Measurements from ENCODE around the gene NAT14. TPM values are rescaled to one million over a fixed set of nuclear protein-coding genes. Genes with fewer than 3 reads are reported as not detected.
A peak's percentile ranks its signal among the peaks of the same experiment; 100 is the strongest.

The NAT14 gene
- total RNA-seq (2021) (71.9 to 87.7 TPM (median 74.8 TPM) in 3 replicates), Bru-seq, nascent RNA (percentile 72 among the genes with signal in this experiment)
- long read RNA-seq, experiment 1, transcript NAT14-201 (3 exons, 1,536 nt), result major isoform, 43 of 55 reads
- long read RNA-seq, experiment 1, partial matches to known transcripts, result 0 of 55 reads
- long read RNA-seq, experiment 1, other reads (novel, unspliced or antisense), result 9 of 55 reads
- long read RNA-seq, experiment 2, transcript NAT14-201 (3 exons, 1,536 nt), result major isoform, 47 of 73 reads
- long read RNA-seq, experiment 2, partial matches to known transcripts, result 21 of 73 reads
- long read RNA-seq, experiment 2, other reads (novel, unspliced or antisense), result 3 of 73 reads
- long read RNA-seq, experiment 3, partial matches to known transcripts, result 0 of 1 reads
- long read RNA-seq, experiment 3, other reads (novel, unspliced or antisense), result 1 of 1 reads

DNA sequence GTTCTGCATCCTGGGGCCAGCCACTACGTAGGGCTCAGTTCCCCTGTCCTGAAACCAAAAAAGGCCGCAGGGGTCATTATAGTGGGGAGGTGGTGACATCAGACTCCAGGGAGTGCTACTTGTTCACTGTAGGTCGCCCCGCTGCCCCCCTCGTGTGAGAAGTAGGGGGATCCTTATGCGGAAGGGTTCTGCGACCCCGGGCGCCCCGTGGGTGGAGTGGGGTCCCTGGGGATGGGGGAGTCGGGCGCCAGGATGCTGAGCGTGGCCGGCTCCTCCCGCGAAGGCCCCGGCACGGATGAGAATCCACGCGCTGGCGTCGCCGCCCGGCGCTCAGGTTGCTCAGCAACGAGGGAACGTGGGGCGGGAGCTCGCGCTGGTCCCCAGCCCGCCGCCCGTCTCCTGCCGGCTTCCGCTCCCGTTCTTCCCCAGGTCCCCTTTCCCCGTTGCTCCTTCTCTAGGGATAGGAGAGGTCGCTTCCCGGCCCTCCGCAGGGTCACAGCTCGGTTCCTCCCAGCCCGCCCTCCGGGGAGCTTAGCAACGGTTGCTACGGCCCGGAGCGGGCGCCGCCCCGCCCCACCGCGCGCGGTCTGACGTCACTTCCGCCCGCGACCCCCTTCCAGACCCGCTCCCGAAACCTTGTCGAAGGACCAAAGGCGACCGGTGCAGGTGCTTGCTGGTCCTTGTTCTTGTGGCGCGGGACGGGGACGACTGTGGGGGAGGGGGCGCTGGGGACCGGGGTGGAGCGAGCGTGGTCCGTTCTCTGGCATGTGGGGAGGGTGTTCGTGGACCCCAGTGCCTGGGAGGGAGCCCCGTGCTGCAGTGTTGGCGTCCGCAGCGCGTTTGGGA, at the start of gene NAT14:
Gene NAT14 (plus strand): TSS at position 596 of the 846 bp plus-strand sequence. CDS start 521 bp downstream, outside the sequence.
- ATAC-seq, result peak; percentile 58
- DNase-seq (ENCODE audit: low spot score), result peak; percentile 89
- ChIA-PET POLR2A (interaction anchor here (0.5 to 1.3 kb wide), 5 partner anchors 8 to 163 kb away, joined by 3 to 11 read pairs (median 3); partner anchors contain the start of gene ZNF628), CTCF (interaction anchor here (0.7 to 13.5 kb wide), 9 partner anchors 10 to 596 kb away, joined by 3 to 96 read pairs (median 4); partner anchors contain the start of genes FIZ1, ISOC2 and U2AF2)
- no peaks in the 10 kb centered on the region for H3K36me3 Mint-ChIP-seq
- H3K27ac Mint-ChIP-seq, result peak within 1 kb of the TSS; percentile 87
- H3K27me3 Mint-ChIP-seq (ENCODE audit: low read depth), result no peaks in the 10 kb centered on the region
- H3K4me3 Mint-ChIP-seq, result peak within 1 kb of the TSS; percentile 82
- H3K9me3 Mint-ChIP-seq, result no peaks in the 10 kb centered on the region
- peaks cover 23% of the 10 kb centered on the region for H3K4me1 Mint-ChIP-seq
- TF ChIP-seq MAX (CRISPR knock-in tag; IDR thresholded peaks at IDR 0.05), result peak; percentile 59; the same call in 1 of the 2 replicates
- 0 out of 2 replicates have a peak, but pooled peaks have one; percentile 45 for TF ChIP-seq CREB1 (CRISPR knock-in tag; IDR thresholded peaks at IDR 0.05)
- TF ChIP-seq KAT7 (CRISPR knock-in tag; IDR thresholded peaks at IDR 0.05; ENCODE audit: borderline replicate concordance), result peak; percentile 55; the same call in 1 of the 2 replicates
- TF ChIP-seq, protein P1, sequence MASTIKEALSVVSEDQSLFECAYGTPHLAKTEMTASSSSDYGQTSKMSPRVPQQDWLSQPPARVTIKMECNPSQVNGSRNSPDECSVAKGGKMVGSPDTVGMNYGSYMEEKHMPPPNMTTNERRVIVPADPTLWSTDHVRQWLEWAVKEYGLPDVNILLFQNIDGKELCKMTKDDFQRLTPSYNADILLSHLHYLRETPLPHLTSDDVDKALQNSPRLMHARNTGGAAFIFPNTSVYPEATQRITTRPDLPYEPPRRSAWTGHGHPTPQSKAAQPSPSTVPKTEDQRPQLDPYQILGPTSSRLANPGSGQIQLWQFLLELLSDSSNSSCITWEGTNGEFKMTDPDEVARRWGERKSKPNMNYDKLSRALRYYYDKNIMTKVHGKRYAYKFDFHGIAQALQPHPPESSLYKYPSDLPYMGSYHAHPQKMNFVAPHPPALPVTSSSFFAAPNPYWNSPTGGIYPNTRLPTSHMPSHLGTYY (CRISPR knock-in tag; IDR thresholded peaks at IDR 0.05), result peak; percentile 65; the same call in 1 of the 2 replicates
- TF ChIP-seq ATF1 (CRISPR knock-in tag; IDR thresholded peaks at IDR 0.05), result no peak
- TF ChIP-seq PRRX2 (CRISPR knock-in tag; IDR thresholded peaks at IDR 0.05), result 0 out of 2 replicates have a peak, but pooled peaks have one; percentile 74
- TF ChIP-seq ZNF317 (CRISPR knock-in tag; IDR thresholded peaks at IDR 0.05; ENCODE audit: borderline replicate concordance, low read depth), result no peak
- no peak for TF ChIP-seq ZNF512 (CRISPR knock-in tag; IDR thresholded peaks at IDR 0.05; ENCODE audit: borderline replicate concordance)
- no peak for TF ChIP-seq MXD4 (CRISPR knock-in tag; IDR thresholded peaks at IDR 0.05; ENCODE audit: borderline replicate concordance)
- TF ChIP-seq E2F5 (CRISPR knock-in tag; IDR thresholded peaks at IDR 0.05), result peak; percentile 30; the same call in 1 of the 2 replicates
- TF ChIP-seq JUN (CRISPR knock-in tag; IDR thresholded peaks at IDR 0.05), result 0 out of 2 replicates have a peak, but pooled peaks have one; percentile 50
- no peak for TF ChIP-seq USF1 (CRISPR knock-in tag; IDR thresholded peaks at IDR 0.05)
- no peak for TF ChIP-seq ZNF219 (CRISPR knock-in tag; IDR thresholded peaks at IDR 0.05; ENCODE audit: borderline replicate concordance)
- TF ChIP-seq EMX1 (CRISPR knock-in tag; IDR thresholded peaks at IDR 0.05), result peak; percentile 83; the same call in 1 of the 2 replicates
- TF ChIP-seq, protein P2, sequence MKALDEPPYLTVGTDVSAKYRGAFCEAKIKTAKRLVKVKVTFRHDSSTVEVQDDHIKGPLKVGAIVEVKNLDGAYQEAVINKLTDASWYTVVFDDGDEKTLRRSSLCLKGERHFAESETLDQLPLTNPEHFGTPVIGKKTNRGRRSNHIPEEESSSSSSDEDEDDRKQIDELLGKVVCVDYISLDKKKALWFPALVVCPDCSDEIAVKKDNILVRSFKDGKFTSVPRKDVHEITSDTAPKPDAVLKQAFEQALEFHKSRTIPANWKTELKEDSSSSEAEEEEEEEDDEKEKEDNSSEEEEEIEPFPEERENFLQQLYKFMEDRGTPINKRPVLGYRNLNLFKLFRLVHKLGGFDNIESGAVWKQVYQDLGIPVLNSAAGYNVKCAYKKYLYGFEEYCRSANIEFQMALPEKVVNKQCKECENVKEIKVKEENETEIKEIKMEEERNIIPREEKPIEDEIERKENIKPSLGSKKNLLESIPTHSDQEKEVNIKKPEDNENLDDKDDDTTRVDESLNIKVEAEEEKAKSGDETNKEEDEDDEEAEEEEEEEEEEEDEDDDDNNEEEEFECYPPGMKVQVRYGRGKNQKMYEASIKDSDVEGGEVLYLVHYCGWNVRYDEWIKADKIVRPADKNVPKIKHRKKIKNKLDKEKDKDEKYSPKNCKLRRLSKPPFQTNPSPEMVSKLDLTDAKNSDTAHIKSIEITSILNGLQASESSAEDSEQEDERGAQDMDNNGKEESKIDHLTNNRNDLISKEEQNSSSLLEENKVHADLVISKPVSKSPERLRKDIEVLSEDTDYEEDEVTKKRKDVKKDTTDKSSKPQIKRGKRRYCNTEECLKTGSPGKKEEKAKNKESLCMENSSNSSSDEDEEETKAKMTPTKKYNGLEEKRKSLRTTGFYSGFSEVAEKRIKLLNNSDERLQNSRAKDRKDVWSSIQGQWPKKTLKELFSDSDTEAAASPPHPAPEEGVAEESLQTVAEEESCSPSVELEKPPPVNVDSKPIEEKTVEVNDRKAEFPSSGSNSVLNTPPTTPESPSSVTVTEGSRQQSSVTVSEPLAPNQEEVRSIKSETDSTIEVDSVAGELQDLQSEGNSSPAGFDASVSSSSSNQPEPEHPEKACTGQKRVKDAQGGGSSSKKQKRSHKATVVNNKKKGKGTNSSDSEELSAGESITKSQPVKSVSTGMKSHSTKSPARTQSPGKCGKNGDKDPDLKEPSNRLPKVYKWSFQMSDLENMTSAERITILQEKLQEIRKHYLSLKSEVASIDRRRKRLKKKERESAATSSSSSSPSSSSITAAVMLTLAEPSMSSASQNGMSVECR (CRISPR knock-in tag; IDR thresholded peaks at IDR 0.05; ENCODE audit: borderline replicate concordance), result 0 out of 2 replicates have a peak, but pooled peaks have one; percentile 68
- TF ChIP-seq SMAD3 (CRISPR knock-in tag; IDR thresholded peaks at IDR 0.05; ENCODE audit: borderline replicate concordance), result no peak
- TF ChIP-seq, protein P3, sequence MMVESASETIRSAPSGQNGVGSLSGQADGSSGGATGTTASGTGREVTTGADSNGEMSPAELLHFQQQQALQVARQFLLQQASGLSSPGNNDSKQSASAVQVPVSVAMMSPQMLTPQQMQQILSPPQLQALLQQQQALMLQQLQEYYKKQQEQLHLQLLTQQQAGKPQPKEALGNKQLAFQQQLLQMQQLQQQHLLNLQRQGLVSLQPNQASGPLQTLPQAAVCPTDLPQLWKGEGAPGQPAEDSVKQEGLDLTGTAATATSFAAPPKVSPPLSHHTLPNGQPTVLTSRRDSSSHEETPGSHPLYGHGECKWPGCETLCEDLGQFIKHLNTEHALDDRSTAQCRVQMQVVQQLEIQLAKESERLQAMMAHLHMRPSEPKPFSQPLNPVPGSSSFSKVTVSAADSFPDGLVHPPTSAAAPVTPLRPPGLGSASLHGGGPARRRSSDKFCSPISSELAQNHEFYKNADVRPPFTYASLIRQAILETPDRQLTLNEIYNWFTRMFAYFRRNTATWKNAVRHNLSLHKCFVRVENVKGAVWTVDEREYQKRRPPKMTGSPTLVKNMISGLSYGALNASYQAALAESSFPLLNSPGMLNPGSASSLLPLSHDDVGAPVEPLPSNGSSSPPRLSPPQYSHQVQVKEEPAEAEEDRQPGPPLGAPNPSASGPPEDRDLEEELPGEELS (CRISPR knock-in tag; IDR thresholded peaks at IDR 0.05), result 0 out of 2 replicates have a peak, but pooled peaks have one; percentile 42
- TF ChIP-seq GABPB1 (CRISPR knock-in tag; IDR thresholded peaks at IDR 0.05), result peak; percentile 76; the same call in 1 of the 2 replicates
- TF ChIP-seq, protein P4, sequence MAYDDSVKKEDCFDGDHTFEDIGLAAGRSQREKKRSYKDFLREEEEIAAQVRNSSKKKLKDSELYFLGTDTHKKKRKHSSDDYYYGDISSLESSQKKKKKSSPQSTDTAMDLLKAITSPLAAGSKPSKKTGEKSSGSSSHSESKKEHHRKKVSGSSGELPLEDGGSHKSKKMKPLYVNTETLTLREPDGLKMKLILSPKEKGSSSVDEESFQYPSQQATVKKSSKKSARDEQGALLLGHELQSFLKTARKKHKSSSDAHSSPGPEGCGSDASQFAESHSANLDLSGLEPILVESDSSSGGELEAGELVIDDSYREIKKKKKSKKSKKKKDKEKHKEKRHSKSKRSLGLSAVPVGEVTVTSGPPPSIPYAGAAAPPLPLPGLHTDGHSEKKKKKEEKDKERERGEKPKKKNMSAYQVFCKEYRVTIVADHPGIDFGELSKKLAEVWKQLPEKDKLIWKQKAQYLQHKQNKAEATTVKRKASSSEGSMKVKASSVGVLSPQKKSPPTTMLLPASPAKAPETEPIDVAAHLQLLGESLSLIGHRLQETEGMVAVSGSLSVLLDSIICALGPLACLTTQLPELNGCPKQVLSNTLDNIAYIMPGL (CRISPR knock-in tag; IDR thresholded peaks at IDR 0.05), result 0 out of 2 replicates have a peak, but pooled peaks have one; percentile 54
- peak; percentile 73; the same call in 1 of the 2 replicates for TF ChIP-seq ZNF416 (CRISPR knock-in tag; IDR thresholded peaks at IDR 0.05)
